Measurements from ENCODE around the gene PSAP.

GRCh38 chr10:71829171-71829570 lies 21.9 kb downstream of the PSAP start:
- TF ChIP-seq CTCF (IDR thresholded peaks at IDR 0.05): no peak
- no peak for TF ChIP-seq POLR2A (IDR thresholded peaks at IDR 0.05)
